H9 (cell line): ENCODE measurements around the gene C1QB. TPM values are rescaled to one million over a fixed set of nuclear protein-coding genes. Genes with fewer than 3 reads are reported as not detected.

ENCODE experiments used
- DNase-seq: peaks from one replicate; pipeline ENCODE4 v3.0.0-alpha.2; 2017
- H2AFZ ChIP-seq: one replicate; pipeline ENCODE4 v1.6.1; 2013; ENCODE audit warnings: mild to moderate bottlenecking, low read length, control low read depth, moderate library complexity
- H2AK5ac ChIP-seq: 2 replicates; pipeline ENCODE4 v1.6.1; 2013; ENCODE audit warnings: low read length, control low read depth, mixed read lengths; ENCODE audit not compliant: insufficient read length
- H2BK120ac ChIP-seq: one replicate; pipeline ENCODE4 v1.6.1; 2013; ENCODE audit warnings: low read depth, mild to moderate bottlenecking, low read length, control low read depth, inconsistent platforms; ENCODE audit not compliant: poor library complexity, severe bottlenecking
- H2BK12ac ChIP-seq: 2 replicates; pipeline ENCODE4 v1.6.1; 2013; ENCODE audit warnings: low read length, control low read depth, mixed read lengths, low read depth; ENCODE audit not compliant: insufficient read length
- H2BK15ac ChIP-seq: 2 replicates; pipeline ENCODE4 v1.6.1; 2013; ENCODE audit warnings: low read depth, low read length, control low read depth
- H2BK20ac ChIP-seq: one replicate; pipeline ENCODE4 v1.6.1; 2013; ENCODE audit warnings: low read depth, mild to moderate bottlenecking, low read length, control low read depth, inconsistent platforms; ENCODE audit not compliant: poor library complexity, severe bottlenecking
- H2BK5ac ChIP-seq: 2 replicates; pipeline ENCODE4 v1.6.1; 2013; ENCODE audit warnings: low read length, control low read depth, mixed read lengths; ENCODE audit not compliant: insufficient read length
- H3K14ac ChIP-seq: 2 replicates; pipeline ENCODE4 v1.6.1; 2013; ENCODE audit warnings: low read length, control low read depth; ENCODE audit not compliant: insufficient read depth
- H3K18ac ChIP-seq: 2 replicates; pipeline ENCODE4 v1.6.1; 2013; ENCODE audit warnings: low read depth, mild to moderate bottlenecking, mixed read lengths, low read length, control low read depth; ENCODE audit not compliant: insufficient read length
- H3K23ac ChIP-seq: 2 replicates; pipeline ENCODE4 v1.6.1; 2013; ENCODE audit warnings: low read length, control low read depth, mixed read lengths, low read depth; ENCODE audit not compliant: insufficient read length
- H3K23me2 ChIP-seq: 2 replicates; pipeline ENCODE4 v1.6.1; 2013; ENCODE audit warnings: low read depth, mild to moderate bottlenecking, mixed read lengths, low read length, control low read depth; ENCODE audit not compliant: insufficient read length, poor library complexity, severe bottlenecking
- H3K27ac ChIP-seq: 2 replicates; pipeline ENCODE4 v1.5.1; 2013; ENCODE audit warnings: low read length, control low read depth, mixed read lengths, low read depth; ENCODE audit not compliant: insufficient read length
- H3K27me3 ChIP-seq: 2 replicates; pipeline ENCODE4 v1.6.1; 2013; ENCODE audit warnings: low read length, control low read depth, inconsistent platforms; ENCODE audit not compliant: insufficient read depth
- H3K4ac ChIP-seq: 2 replicates; pipeline ENCODE4 v1.6.1; 2013; ENCODE audit warnings: low read depth, mild to moderate bottlenecking, control low read depth, inconsistent platforms, low read length, moderate library complexity
- H3K4me1 ChIP-seq: 2 replicates; pipeline ENCODE4 v1.6.1; 2013; ENCODE audit warnings: low read length, control low read depth, inconsistent platforms; ENCODE audit not compliant: insufficient read depth
- H3K4me2 ChIP-seq: 2 replicates; pipeline ENCODE4 v1.6.1; 2013; ENCODE audit warnings: low read length, control low read depth, mixed read lengths; ENCODE audit not compliant: insufficient read length, insufficient read depth
- H3K56ac ChIP-seq: 2 replicates; pipeline ENCODE4 v1.6.1; 2013; ENCODE audit warnings: low read depth, mild to moderate bottlenecking, mixed read lengths, low read length, control low read depth; ENCODE audit not compliant: insufficient read length
- H3K79me1 ChIP-seq: 2 replicates; pipeline ENCODE4 v1.6.1; 2013; ENCODE audit warnings: low read depth, mild to moderate bottlenecking, moderate library complexity, low read length, control low read depth, inconsistent platforms; ENCODE audit not compliant: insufficient read depth, poor library complexity, severe bottlenecking
- H3K79me2 ChIP-seq: 2 replicates; pipeline ENCODE4 v1.6.1; 2013; ENCODE audit warnings: low read length, control low read depth, inconsistent platforms; ENCODE audit not compliant: insufficient read depth
- H3K9ac ChIP-seq: 2 replicates; pipeline ENCODE4 v1.6.1; 2013; ENCODE audit warnings: low read length, control low read depth, mixed read lengths; ENCODE audit not compliant: insufficient read length; ENCODE audit errors: extremely low read depth
- H3K9me3 ChIP-seq: one replicate; pipeline ENCODE4 v1.6.1; 2013; ENCODE audit warnings: low read depth, low read length, inconsistent platforms; ENCODE audit not compliant: control insufficient read depth
- H3T11ph ChIP-seq: one replicate; pipeline ENCODE4 v1.6.1; 2013; ENCODE audit warnings: mild to moderate bottlenecking, low read length, control low read depth, inconsistent platforms
- H4K20me1 ChIP-seq: one replicate; pipeline ENCODE4 v1.6.1; 2013; ENCODE audit not compliant: control insufficient read depth, insufficient read length, insufficient read depth
- H4K5ac ChIP-seq: 2 replicates; pipeline ENCODE4 v1.6.1; 2013; ENCODE audit warnings: low read depth, mild to moderate bottlenecking, mixed read lengths, low read length, control low read depth; ENCODE audit not compliant: insufficient read length
- H4K8ac ChIP-seq: replicated peaks from 2 replicates; pipeline ENCODE4 v1.6.1; 2013; ENCODE audit warnings: low read length, control low read depth, mixed read lengths, low read depth; ENCODE audit not compliant: insufficient read length
- H4K91ac ChIP-seq: 2 replicates; pipeline ENCODE4 v1.6.1; 2013; ENCODE audit warnings: low read depth, mild to moderate bottlenecking, moderate library complexity, mixed read lengths, low read length, control low read depth; ENCODE audit not compliant: insufficient read length
- H3K27ac Mint-ChIP-seq, 3 experiments: 2 replicates in 2 of 3; 3 replicates in 1 of 3; pipeline ENCODE4 v1.8.0; 2020 to 2021; ENCODE audit warnings: mixed read lengths in 3 of 3, mild to moderate bottlenecking in 1 of 3, moderate library complexity in 1 of 3
- H3K27me3 Mint-ChIP-seq: 2 replicates; pipeline ENCODE4 v1.8.0; 2021; ENCODE audit warnings: low read depth, mild to moderate bottlenecking, moderate library complexity, mixed read lengths
- H3K36me3 Mint-ChIP-seq, 3 experiments: 2 replicates in 2 of 3; 3 replicates in 1 of 3; pipeline ENCODE4 v1.8.0; 2020 to 2021; ENCODE audit warnings: low read depth in 3 of 3, mixed read lengths in 3 of 3; ENCODE audit not compliant: insufficient read depth in 1 of 3
- H3K4me1 Mint-ChIP-seq, 2 experiments: 2 replicates each; pipeline ENCODE4 v1.8.0; 2020; ENCODE audit warnings: mixed read lengths in 2 of 2
- H3K4me3 Mint-ChIP-seq, 2 experiments: 2 replicates in 1 of 2; 3 replicates in 1 of 2; pipeline ENCODE4 v1.8.0; 2020 to 2021; ENCODE audit warnings: mild to moderate bottlenecking in 2 of 2, mixed read lengths in 2 of 2, moderate library complexity in 1 of 2
- H3K9me3 Mint-ChIP-seq, 2 experiments: 2 replicates in 1 of 2; 3 replicates in 1 of 2; pipeline ENCODE4 v1.8.0; 2020; ENCODE audit warnings: mild to moderate bottlenecking in 2 of 2, mixed read lengths in 2 of 2, moderate library complexity in 1 of 2
- whole genome bisulfite sequencing: extraction: QIAGEN DNeasy Blood & Tissue Kit; methylation state at CpG from one replicate; pipeline ENCODE4 v1.1.7; 2013; ENCODE audit warnings: missing lambda C conversion rate, low lambda C conversion rate, mixed read lengths; ENCODE audit not compliant: insufficient read length; ENCODE audit errors: extremely low coverage; 5-methylcytosine and 5-hydroxymethylcytosine counted together
- total RNA-seq: library from RNA; stranded (reverse); gene quantifications from 2 replicates; pipeline ENCODE4 v1.2.1, GENCODE V29; 2021
- TF ChIP-seq, protein P1 (sequence below): fragments of 200-600 bp; sonication (generic); conservative IDR thresholded peaks from 3 replicates; pipeline ENCODE4 v1.8.0; 2021; ENCODE audit warnings: antibody characterized with exemption, mild to moderate bottlenecking

C1QB gene
- total RNA-seq, 1 experiment from 2014 or later, result not detected

DNA sequence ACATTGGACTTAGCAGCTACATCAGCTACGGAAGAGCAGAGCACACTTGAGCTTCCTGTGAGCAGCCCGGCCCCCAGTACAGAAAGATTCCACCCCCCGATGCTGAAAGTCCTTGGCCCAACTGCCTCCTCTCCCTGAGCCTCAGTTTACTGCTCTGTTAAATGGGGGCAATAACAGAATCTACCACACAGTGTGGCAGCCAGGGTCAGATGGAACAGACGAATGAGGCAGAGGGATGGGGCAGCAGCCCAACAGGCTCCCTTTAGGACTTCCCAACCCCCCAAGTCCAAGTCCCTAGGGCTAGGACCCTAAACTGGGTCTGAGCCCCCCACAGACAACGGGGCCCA, 39.5 kb upstream of the C1QB start:
- no peak overlapping the region for H3K9ac ChIP-seq
- Mint-ChIP-seq H3K27me3 (peaks cover 63% of the 10 kb centered on the region), H3K27ac (no peak overlapping the region), H3K4me1 (peaks cover 30 to 68% of the 10 kb centered on the region in 2 experiments), H3K9me3 (peaks cover 0 to 3% of the 10 kb centered on the region in 2 experiments; a peak in 2 of 5 replicates), H3K4me3 (no peak overlapping the region; a peak in 1 of 5 replicates), H3K36me3 (no peaks in the 10 kb centered on the region)
- TF ChIP-seq, protein P1, sequence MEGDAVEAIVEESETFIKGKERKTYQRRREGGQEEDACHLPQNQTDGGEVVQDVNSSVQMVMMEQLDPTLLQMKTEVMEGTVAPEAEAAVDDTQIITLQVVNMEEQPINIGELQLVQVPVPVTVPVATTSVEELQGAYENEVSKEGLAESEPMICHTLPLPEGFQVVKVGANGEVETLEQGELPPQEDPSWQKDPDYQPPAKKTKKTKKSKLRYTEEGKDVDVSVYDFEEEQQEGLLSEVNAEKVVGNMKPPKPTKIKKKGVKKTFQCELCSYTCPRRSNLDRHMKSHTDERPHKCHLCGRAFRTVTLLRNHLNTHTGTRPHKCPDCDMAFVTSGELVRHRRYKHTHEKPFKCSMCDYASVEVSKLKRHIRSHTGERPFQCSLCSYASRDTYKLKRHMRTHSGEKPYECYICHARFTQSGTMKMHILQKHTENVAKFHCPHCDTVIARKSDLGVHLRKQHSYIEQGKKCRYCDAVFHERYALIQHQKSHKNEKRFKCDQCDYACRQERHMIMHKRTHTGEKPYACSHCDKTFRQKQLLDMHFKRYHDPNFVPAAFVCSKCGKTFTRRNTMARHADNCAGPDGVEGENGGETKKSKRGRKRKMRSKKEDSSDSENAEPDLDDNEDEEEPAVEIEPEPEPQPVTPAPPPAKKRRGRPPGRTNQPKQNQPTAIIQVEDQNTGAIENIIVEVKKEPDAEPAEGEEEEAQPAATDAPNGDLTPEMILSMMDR, result no peak
- H4K20me1 ChIP-seq, result no peaks in the 10 kb centered on the region
- WGBS, result no CpG with 5 or more reads among the region's 5 CpGs
- H2BK5ac ChIP-seq, result no peak overlapping the region
- H2BK20ac ChIP-seq, result no peak overlapping the region
- no peaks in the 10 kb centered on the region for H3K23me2 ChIP-seq
- no peak overlapping the region for H3K27ac ChIP-seq
- H3K9me3 ChIP-seq, result no peaks in the 10 kb centered on the region
- no peak overlapping the region for H3K23ac ChIP-seq
- no peak overlapping the region for H3K18ac ChIP-seq
- H3K4me1 ChIP-seq, result no peaks in the 10 kb centered on the region; the same call in 1 of the 2 replicates
- no peak overlapping the region for H3T11ph ChIP-seq
- no peak overlapping the region for H3K4me2 ChIP-seq
- no peak overlapping the region for H2AFZ ChIP-seq
- no peak overlapping the region for H4K5ac ChIP-seq
- H2BK120ac ChIP-seq, result no peak overlapping the region
- no peaks in the 10 kb centered on the region for H3K27me3 ChIP-seq
- no peak overlapping the region for H3K14ac ChIP-seq
- no peak overlapping the region for H3K56ac ChIP-seq
- H3K79me1 ChIP-seq, result no peaks in the 10 kb centered on the region
- no peak overlapping the region for H4K91ac ChIP-seq
- H3K4ac ChIP-seq, result no peak overlapping the region
- H2BK12ac ChIP-seq, result no peak overlapping the region
- no peak overlapping the region for H4K8ac ChIP-seq
- H2AK5ac ChIP-seq, result no peak overlapping the region
- no peaks in the 10 kb centered on the region for H3K79me2 ChIP-seq
- H2BK15ac ChIP-seq, result no peak overlapping the region
- no peak for DNase-seq
